Sigmoid colon (tissue), 7 donors: ENCODE results near the gene CEP104. TPM values are rescaled to one million over a fixed set of nuclear protein-coding genes. Genes with fewer than 3 reads are reported as not detected.
A peak's percentile ranks its signal among the peaks of the same experiment; 100 is the strongest.

Experiments used
- DNase-seq: peaks from one replicate; pipeline ENCODE4 v3.0.0-alpha.2; 2019
- H3K27ac ChIP-seq, 4 donors: fragments of 200-600 bp; sonication (generic); one replicate each; pipeline ENCODE4 v1.5.1; 2016 to 2019; ENCODE audit warnings: mild to moderate bottlenecking in 1 of 4
- H3K27me3 ChIP-seq, 3 donors: fragments of 200-600 bp; sonication (generic); one replicate each; pipeline ENCODE4 v1.5.1; 2019; ENCODE audit warnings: mild to moderate bottlenecking in 1 of 3
- H3K36me3 ChIP-seq, 4 donors: fragments of 200-600 bp; sonication (generic); one replicate each; pipeline ENCODE4 v1.5.1; 2016 to 2019
- H3K4me1 ChIP-seq, 4 donors: fragments of 200-600 bp; sonication (generic); one replicate each; pipeline ENCODE4 v1.5.1; 2017 to 2019
- H3K4me3 ChIP-seq, 4 donors: fragments of 200-600 bp; sonication (generic); one replicate each; pipeline ENCODE4 v1.5.1; 2017 to 2019; ENCODE audit warnings: mild to moderate bottlenecking in 2 of 4, moderate library complexity in 1 of 4
- H3K9me3 ChIP-seq, 4 donors: fragments of 200-600 bp in 3 of 4; sonication (generic) in 3 of 4; one replicate each; pipeline versions ENCODE4 v1.5.1 to v1.6.1; 2013 to 2019
- CTCF ChIP-seq, 4 experiments: fragments of 450-650 bp in 3 of 4; fragments of 200-600 bp in 1 of 4; IDR thresholded peaks; one replicate each; pipeline ENCODE4 v1.5.1; 2016 to 2019; ENCODE audit warnings: antibody characterized with exemption in 4 of 4, mild to moderate bottlenecking in 3 of 4, moderate library complexity in 2 of 4
- EP300 ChIP-seq, 4 donors: sonication (generic); formaldehyde crosslinking; IDR thresholded peaks; one replicate each; pipeline ENCODE4 v1.6.1; 2017; ENCODE audit warnings: antibody characterized with exemption in 4 of 4
- POLR2A ChIP-seq, 2 donors: fragments of 450-650 bp; IDR thresholded peaks; one replicate each; pipeline ENCODE4 v1.6.1; 2016; ENCODE audit warnings: antibody characterized with exemption in 2 of 2, mild to moderate bottlenecking in 2 of 2, moderate library complexity in 2 of 2
- POLR2AphosphoS5 ChIP-seq, 4 donors: sonication (generic); formaldehyde crosslinking; IDR thresholded peaks; one replicate each; pipeline ENCODE4 v1.6.1; 2017; ENCODE audit warnings: antibody characterized with exemption in 4 of 4
- WGBS, 2 donors: extraction: QIAGEN DNeasy Blood & Tissue Kit; methylation state at CpG; one replicate each; pipeline ENCODE4 v1.1.7; 2013; 5-methylcytosine and 5-hydroxymethylcytosine counted together
- intact Hi-C: fragments of 100-400 bp; cut with DNase I; formaldehyde crosslinking; loops from one replicate; pipeline ENCODE4 v1.15.1; 2023
- polyA plus RNA-seq, 3 donors: library from polyadenylated mRNA; stranded (reverse); fragments of 200-250 nt; gene quantifications; one replicate each; pipeline ENCODE4 v1.2.3, GENCODE V29; 2013
- total RNA-seq, 4 donors: library from RNA; depleted of rRNA; stranded (reverse); fragments of >200 nt; gene quantifications; one replicate each; pipeline ENCODE4 v1.1.0, GENCODE V29; 2016
- donor health status: healthy with polysubstance abuse.
- donor health status: Bipolar disorder and iron deficiency.
- donor health status: healthy.

Gene CEP104
- total and polyA plus RNA-seq, 7 donors = 12.0 to 32.5 (median 21.6) TPM

- intact Hi-C loops = no loop called here
- no peak for DNase-seq
- no peaks in the 10 kb centered on the region for H3K9me3 ChIP-seq
- TF ChIP-seq POLR2AphosphoS5 (IDR thresholded peaks at IDR 0.05) (no peak), CTCF (IDR thresholded peaks at IDR 0.05) (no peak), EP300 (IDR thresholded peaks at IDR 0.05) (no peak), POLR2A (IDR thresholded peaks at IDR 0.05) (no peak)
- no peaks in the 10 kb centered on the region for H3K27me3 ChIP-seq
- peaks cover 0 to 33% (median 24%) of the 10 kb centered on the region in 4 donors for H3K4me1 ChIP-seq
- peak overlapping the region; percentile 83 to 98 (median 96) for H3K4me3 ChIP-seq
- peak overlapping the region; percentile 95 to 100 (median 99) for H3K27ac ChIP-seq
- WGBS, 2 donors = 41 to 52% methylated on average over 10 of the region's 10 CpGs
- H3K36me3 ChIP-seq = no peaks in the 10 kb centered on the region
Observed at GRCh38 chr1:3898994-3899753, 42.2 kb upstream of the CEP104 start.

- no peak overlapping the region for H3K27ac ChIP-seq
- no peak overlapping the region for H3K4me3 ChIP-seq
- no peak for TF ChIP-seq EP300 (IDR thresholded peaks at IDR 0.05)
- peaks cover 0 to 39% (median 26%) of the 10 kb centered on the region in 4 donors for H3K4me1 ChIP-seq
- H3K9me3 ChIP-seq = no peaks in the 10 kb centered on the region
- no peaks in the 10 kb centered on the region for H3K27me3 ChIP-seq
- H3K36me3 ChIP-seq = no peaks in the 10 kb centered on the region
- DNase-seq = no peak
- intact Hi-C loops = no loop called here
Observed at GRCh38 chr1:3898475-3898735, 41.4 kb upstream of the CEP104 start.

GRCh38 chr1:3896396-3897000 is 39.5 kb upstream of the CEP104 start:
- peaks cover 0 to 2% (median under 1%) of the 10 kb centered on the region in 4 donors for H3K36me3 ChIP-seq
- intact Hi-C loops = no loop called here
- TF ChIP-seq POLR2A (IDR thresholded peaks at IDR 0.05) (no peak), POLR2AphosphoS5 (IDR thresholded peaks at IDR 0.05) (no peak), EP300 (IDR thresholded peaks at IDR 0.05) (no peak), CTCF (IDR thresholded peaks at IDR 0.05) (no peak)
- H3K9me3 ChIP-seq = no peaks in the 10 kb centered on the region
- no peaks in the 10 kb centered on the region for H3K27me3 ChIP-seq
- DNase-seq = no peak
- peak overlapping the region in 3 of 4 donors; percentile 36 to 80 (median 69) for H3K27ac ChIP-seq
- no peak overlapping the region for H3K4me3 ChIP-seq
- peaks cover 0 to 49% (median 33%) of the 10 kb centered on the region in 4 donors for H3K4me1 ChIP-seq
- 94% methylated on average over 7 of the region's 7 CpGs for WGBS, 2 donors

- H3K27ac ChIP-seq = peak overlapping the region in 3 of 4 donors; percentile 36 to 80 (median 69)
- no peak overlapping the region for H3K4me3 ChIP-seq
- H3K9me3 ChIP-seq = no peaks in the 10 kb centered on the region
- peaks cover 0 to 8% (median 3%) of the 10 kb centered on the region in 4 donors for H3K36me3 ChIP-seq
- no peak for DNase-seq
- H3K4me1 ChIP-seq = peaks cover 0 to 49% (median 32%) of the 10 kb centered on the region in 4 donors
- intact Hi-C loops = no loop called here
- WGBS, 2 donors = 94 to 95% methylated on average over 4 of the region's 4 CpGs
- no peak for TF ChIP-seq POLR2A (IDR thresholded peaks at IDR 0.05)
- TF ChIP-seq EP300 (IDR thresholded peaks at IDR 0.05) = no peak
- TF ChIP-seq CTCF (IDR thresholded peaks at IDR 0.05) = no peak
- no peak for TF ChIP-seq POLR2AphosphoS5 (IDR thresholded peaks at IDR 0.05)
- no peaks in the 10 kb centered on the region for H3K27me3 ChIP-seq
Observed at GRCh38 chr1:3895951-3896325, 38.9 kb upstream of the CEP104 start.

- WGBS, 2 donors = 94 to 95% methylated on average over 13 of the region's 13 CpGs
- Histone ChIP-seq H3K27ac (peak overlapping the region in 3 of 4 donors; percentile 36 to 80 (median 69)), H3K9me3 (no peaks in the 10 kb centered on the region), H3K4me1 (peaks cover 0 to 49% (median 32%) of the 10 kb centered on the region in 4 donors), H3K27me3 (no peaks in the 10 kb centered on the region), H3K4me3 (no peak overlapping the region), H3K36me3 (peaks cover 4 to 12% (median 7%) of the 10 kb centered on the region in 4 donors)
- intact Hi-C loops = no loop called here
- no peak for TF ChIP-seq POLR2AphosphoS5 (IDR thresholded peaks at IDR 0.05)
- no peak for TF ChIP-seq CTCF (IDR thresholded peaks at IDR 0.05)
- TF ChIP-seq EP300 (IDR thresholded peaks at IDR 0.05) = no peak
- TF ChIP-seq POLR2A (IDR thresholded peaks at IDR 0.05) = no peak
- no peak for DNase-seq
Observed at GRCh38 chr1:3895279-3895950, 38.4 kb upstream of the CEP104 start.
